GM18517 (cell line): Measurements from ENCODE around the gene PLEKHH2.
"Not testable (repeated sequence)": the region's sequence is repeated elsewhere in the genome, so short reads cannot be mapped to it uniquely, and the experiment has no call there.

Experiments
- ATAC-seq: cut with Tn5 transposase; IDR thresholded peaks from one replicate; pipeline ENCODE4 v1.9.1; 2021; ENCODE audit warnings: mild to moderate bottlenecking, moderate library complexity; ENCODE audit not compliant: unreplicated experiment

Gene PLEKHH2

DNA sequence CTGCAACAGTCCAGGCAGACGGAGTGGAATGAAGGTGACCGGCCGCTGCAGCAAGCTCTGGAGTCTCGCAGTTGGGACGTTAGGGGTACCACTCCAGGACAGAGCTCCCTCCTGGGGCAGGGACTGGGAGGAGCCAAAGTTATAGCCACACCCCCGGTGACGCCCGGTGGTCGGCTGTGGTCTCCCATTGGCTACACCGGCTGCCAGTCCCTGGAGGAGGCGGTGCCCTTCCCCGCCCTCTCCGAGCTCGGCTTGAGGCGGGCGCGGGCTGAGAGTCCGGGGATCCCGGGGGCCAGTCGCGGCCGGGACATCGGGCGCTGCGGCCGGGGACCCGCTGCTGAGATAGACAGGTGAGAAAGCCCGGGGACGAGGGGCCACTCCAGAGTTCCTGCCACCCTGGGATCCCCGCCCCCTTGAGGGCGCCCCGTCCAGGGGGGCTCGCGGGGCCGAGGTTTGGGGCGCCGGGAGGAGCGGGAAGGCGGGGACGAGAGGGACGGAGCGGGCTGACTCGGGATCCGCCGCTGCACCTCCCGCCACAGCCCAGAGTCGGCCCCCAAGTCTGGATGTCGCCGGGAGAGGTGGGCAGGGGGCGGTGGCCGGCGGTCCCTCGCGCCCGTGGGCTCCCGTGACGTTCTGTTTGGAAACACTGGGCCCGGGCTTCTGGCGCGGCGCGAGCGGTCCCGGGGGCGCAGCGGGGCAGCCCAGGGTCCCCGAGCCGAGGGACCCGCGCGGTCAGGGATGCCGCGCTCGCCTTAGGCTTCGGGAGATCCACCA is at the start of gene PLEKHH2:
TSS of gene PLEKHH2 (plus strand) at position 231 of the 774 bp plus-strand sequence. CDS start 7,414 bp downstream, outside the sequence.
- ATAC-seq: peak; percentile 71

DNA sequence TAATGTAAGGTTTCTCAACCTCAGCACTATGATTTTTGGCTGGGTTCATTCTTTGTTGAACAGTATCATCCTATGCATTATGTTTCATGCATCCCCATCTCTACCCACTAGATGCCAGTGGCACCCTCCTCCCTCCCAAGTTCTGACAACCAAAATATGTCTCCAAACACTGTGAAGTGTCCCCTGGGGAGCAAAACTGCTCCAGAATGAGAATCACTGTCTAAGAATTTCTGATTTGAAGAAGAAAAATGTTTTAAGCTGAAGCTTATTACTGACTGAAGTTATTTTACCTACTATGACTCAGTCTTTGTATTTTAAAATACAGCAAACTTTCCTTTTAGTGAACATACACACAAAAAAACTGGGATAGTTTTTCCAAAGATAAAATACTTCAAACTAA is 44.6 kb upstream of the PLEKHH2 start:
- no peak for ATAC-seq

DNA sequence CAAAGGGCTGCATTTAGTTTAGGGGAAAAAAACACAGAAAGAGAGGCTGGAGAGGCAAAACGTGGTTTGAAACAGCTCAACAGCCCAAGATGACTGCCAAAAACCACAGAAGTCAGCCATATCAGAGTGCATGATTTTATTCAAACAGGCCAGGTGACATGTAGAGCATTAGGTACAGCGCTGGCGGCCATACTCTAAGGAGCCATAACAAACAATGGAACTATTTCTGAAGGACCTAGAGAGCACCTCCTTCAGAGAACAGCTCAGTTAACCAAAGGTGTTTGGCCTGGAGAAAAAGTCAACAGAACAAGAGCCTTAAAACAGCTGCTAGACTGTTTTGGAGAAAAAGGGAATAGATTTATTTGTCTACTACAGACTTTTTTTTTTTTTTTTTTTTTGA is 43.8 kb upstream of the PLEKHH2 start:
- no peak for ATAC-seq

DNA sequence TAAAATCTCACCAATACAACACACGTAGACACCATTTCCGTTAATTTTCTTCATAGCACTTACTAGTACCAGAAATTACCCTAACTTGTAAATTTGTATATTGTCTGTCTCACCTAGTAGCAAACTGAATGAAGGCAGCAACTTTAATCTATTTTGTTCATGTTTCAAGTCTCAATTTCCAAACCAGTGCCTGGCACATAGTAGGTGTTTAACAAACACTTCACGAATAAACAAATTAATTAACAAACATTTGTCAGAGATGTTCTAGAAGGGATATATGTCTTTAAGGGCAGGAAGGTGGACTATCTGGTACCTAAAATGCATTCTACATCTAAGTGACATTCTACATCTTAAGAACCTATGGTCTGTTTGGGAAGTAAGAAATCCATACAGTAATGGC is 42.2 kb upstream of the PLEKHH2 start:
- ATAC-seq: no peak

DNA sequence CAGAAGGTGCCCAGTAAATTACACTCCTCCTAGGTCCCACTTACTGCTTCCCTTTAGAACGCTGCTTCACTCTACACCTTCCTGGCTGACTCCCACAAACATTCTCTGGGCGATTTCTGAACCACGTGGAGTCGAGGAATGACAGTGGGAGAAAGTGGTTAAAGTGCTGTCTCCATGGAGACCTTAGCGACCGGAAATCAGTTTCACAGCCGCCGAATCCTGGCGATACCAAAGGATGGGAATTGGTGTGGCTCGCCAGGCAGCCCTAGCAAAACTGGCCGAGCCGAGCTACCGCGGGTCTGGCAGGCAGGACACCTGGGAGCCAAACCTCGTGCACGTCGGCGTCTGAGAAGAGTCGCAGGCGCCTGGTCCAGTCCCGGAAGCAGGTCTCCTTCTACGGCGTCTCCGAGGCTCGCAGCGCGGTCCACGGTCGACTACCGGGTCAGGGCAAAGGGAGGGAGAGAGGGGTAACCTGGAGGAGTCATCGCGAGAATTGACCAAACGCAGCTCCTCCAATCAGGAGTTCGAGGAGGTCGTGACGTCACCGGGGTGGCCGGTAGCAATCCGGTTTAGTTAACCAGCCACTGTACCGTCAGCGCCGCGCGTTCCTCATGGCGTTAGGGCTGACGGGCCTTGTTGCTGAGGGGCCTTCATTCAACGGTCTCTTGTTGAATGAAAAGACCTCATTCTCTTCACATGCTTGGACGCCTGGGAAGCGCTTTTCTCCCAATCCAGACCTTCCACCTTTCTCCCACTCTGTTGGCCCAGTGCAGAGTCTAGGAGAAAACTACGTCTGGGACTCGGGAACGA is 41.3 kb upstream of the PLEKHH2 start, which contains the start of gene THADA:
TSS of gene THADA (minus strand) at position 436 of the 810 bp plus-strand sequence. CDS start 3,646 bp downstream, outside the sequence.
- peak; percentile 98 for ATAC-seq

DNA sequence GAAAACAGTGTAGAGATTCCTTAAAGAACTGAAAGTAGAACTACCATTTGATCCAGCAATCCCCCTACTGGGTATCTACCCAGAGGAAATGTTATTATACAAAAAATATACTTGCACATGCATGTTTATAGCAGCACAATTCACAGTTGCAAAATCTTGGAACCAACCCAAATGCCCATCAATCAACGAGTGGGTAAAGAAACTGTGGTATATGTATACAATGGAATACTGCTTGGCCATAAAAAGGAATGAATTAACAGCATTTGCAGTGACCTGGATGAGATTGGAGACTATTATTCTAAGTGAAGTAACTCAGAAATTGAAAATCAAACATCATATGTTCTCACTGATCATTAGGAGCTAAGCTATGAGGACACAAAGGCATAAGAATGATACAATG is 36.5 kb upstream of the PLEKHH2 start:
- not testable (repeated sequence) for ATAC-seq

DNA sequence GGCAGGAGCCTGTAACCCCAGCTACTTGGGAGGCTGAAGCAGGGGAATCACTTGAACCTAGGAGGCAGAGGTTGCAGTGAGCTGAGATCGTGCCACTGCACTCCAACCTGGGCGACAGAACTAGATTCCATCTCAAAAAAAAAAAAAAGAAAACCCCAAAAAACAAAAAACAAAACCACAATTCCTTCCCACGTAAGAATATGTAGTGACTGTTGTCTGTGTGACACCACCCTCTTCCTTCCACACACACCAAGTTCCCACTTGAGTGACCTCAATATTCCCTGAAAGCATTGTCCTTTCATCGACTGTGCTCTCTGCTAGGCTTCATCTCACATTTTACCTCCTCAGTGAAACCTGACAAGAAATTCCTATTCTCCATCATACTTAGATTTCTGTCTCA is 32.4 kb upstream of the PLEKHH2 start:
- ATAC-seq: no peak

DNA sequence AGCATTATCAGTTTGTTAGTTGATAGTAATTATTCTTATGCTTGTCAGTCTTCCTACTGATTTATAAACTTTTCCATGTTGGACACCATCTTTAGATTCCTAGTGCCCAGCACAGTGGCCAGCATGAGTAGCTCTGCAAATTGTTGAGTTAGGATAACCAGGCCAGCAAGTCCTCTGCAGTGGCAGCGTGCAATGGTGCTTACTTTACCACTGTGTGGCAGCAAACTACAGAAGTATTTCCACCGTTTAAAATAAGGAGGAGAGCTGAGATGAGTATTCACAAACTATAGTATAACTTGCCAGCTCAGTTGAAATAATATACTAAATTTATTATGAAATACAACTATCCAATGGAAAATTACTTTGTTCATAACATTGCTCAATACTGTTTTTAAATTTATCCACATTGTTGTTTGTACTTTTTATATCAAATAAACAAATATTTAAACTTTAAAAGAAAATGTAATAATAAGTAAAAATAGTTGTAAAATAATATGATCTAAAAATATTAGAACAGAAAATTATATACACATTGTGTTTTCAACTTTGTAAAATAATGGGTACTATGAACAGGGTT is 31.9 kb upstream of the PLEKHH2 start:
- ATAC-seq: no peak

DNA sequence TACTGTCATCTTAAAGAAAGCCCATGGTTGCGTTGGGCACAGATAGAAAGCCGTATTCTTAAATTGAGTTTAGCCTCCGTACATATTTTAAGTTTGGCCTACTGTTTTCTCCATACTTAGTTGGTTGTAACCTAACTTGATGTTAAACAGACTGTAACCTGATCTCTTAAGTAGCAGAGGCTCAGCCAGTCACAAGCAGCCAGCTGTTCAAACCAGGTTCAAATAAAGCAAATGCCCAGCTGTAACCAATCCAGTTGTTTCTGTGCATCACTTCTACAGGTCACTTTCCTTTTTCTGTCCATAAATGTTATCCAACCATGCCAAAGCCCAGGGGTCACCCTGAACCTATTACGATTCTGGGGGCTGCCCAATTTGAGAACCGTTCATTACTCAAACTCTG is 31.2 kb upstream of the PLEKHH2 start:
- ATAC-seq: no peak

DNA sequence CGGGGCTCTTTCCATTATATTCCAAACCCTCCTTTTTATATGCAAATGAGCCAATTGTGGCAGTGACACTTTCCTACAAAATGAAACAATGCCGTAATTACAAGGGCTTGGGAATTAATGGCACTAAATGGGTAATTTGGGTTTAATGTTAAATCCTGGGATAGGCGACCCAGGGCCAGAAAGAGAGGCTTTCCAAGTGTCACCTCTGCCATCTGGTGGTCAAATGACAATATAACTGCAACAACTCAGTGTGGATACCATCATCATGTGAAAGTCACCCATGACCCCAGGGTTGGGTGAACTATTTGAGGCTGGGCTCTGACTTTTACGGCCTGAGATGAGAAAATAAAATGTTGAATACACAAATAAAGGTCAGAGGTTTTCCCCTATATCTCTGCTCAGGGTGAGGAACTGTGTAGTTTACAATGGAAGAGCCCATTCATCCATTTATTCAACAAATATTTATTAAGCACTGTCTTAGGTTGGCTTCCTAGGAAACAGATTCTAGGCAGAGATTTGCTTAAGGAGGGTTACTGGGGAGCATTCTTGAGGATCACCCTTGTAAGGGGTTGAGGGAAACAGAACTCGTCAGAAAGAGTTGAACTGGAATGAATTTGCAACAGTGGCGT is 27.7 kb upstream of the PLEKHH2 start:
- no peak for ATAC-seq

DNA sequence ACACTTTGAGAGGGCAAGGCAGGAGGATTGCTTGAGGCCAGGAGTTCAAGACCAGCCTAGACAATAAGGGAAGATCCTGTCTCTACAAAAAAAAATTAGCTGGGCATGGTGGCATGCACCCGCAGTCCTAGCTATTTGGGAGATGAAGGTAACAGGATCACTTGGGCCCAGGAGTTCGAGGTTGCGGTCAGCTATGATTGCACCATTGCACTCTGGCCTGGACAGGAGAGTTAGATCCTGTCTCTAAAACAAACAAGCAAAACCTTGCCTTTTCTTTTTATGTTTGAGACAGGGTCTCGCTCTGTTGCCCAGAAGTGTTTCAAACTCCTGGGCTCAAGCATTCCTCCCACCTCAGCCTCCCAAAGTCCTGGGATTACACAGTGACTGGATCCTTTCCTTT is 26.7 kb upstream of the PLEKHH2 start:
- no peak for ATAC-seq

DNA sequence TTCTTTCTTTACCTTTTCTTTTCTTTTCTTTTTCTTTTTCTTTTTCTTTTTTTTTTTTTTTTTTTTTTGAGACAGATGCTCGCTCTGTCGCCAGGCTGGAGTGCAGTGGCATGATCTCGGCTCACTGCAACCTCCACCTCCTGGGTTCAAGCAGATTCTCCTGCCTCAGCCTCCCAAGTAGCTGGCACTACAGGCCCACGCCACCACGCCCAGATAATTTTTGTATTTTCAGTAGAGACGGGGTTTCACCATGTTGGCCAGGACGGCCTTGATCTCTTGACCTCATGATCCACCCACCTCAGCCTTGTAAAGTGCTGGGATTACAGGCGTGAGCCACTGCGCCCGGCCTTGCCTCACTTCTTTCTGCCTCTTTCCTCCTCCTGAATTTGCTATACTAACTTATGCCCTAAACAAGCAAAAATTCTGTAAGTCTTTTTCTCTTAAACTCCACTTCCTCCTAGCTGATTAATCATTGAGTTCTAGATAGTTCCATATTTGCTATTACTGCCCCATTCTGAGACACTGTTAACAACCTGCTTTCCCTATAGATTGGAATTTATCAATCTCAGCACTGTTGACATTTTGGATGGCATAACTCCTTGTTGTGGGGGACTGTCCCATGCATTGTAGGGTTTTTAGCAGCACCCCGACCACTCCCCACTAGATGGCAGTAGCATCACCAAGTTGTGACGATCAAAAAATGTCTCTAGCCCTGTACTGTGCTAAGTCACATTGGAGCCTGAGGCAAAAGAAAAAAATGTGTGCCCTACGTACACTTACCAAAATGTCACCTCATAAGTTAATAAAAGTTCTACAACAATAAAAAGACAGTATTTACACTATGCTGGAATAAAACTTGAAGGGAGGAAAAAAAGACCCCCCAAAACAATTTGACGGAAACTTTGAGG is 24.8 kb upstream of the PLEKHH2 start:
- peak; percentile 85 for ATAC-seq

DNA sequence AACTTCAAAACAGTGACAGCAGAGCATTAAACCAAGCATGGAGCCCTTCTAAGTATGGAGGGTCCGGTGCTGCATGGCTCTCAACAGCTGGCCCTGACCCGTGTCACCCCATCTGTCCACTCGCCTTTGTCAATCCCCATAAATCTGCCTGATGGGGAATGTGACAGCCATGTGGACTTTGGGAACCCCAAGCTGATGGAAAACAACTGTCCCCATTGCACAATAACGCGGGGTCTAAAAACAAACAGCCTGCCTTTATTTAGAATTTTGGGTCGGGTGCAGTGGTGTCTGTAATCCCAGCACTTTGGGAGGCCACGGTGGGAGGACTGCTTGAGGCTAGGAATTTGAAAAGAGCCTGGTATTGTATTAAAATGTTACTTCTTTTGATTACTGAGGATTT is 24.1 kb upstream of the PLEKHH2 start:
- ATAC-seq: no peak

DNA sequence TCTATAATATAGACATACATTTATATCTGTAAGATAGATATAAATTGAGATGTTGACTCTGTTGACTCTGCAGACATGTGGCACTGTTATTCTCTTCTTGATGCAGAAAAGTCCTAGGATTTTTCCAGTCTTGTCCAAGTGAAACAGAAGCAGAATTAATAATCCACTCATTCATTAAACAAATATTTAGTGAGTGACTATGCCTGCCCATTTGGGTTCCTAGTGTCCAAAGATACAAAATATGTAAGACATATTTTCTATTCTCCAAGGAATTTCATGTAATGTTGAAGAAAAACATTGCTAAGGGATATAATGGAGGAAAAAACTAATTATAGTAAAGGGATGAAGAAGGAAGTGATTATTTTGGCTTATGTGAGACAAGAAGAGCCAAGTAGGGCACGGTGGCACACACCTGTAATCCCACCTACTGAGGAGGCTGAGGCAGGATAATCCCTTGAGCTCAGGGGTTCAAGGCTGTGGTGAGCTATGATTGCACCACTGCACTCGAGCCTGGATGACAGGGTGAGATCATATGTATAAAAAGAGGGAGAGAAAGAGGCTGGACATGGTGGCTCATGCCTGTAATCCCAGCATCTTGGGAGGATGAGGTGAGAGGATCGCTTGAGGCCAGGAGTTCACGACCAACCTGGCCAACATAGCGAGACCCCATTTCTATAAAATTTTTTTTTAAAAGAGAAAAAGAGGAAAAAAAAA is 19.9 kb upstream of the PLEKHH2 start:
- no peak for ATAC-seq

DNA sequence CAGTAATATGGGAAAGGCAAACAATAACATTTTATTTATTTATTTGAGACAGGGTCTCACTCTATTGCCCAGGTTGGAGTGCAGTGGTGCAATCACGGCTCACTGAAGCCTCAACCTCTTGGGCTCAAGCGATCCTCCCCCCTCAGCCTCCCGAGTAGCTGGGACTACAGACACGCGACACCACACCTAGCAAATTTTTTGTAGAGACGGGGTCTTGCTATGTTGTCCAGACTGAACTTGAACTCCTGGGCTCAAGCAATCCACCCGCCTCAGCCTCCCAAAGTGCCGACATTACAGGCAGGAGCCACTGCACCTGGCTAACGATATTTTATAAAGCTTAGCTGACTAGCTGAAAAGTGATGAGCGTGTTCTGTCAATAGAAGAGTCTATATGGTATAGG is 17.5 kb upstream of the PLEKHH2 start:
- ATAC-seq: no peak

DNA sequence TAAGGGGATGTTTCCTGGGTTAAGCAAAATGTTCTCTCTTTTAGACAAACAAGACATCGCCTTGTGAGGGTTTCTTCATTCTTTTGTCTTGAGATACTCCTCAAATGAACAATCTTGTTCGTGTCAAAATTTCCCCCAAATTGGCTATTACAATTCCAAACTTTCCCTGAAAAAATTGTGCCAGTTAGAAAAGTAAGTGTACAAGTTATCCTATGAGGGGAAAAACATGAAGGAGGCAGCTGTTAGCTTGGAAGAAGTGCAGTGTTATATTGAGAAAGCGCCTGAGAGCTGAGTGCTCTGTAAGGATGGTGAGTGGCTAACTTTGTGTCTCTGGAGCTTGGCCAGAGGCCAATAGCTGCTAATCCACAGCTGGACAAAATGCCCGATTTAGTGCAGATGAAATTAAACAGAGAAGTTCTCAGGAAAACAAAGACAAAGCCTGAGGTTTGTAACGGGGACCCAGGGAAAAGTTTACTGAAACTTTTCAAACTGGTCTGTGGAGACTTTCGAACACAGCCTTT is 14.1 kb upstream of the PLEKHH2 start:
- no peak for ATAC-seq

DNA sequence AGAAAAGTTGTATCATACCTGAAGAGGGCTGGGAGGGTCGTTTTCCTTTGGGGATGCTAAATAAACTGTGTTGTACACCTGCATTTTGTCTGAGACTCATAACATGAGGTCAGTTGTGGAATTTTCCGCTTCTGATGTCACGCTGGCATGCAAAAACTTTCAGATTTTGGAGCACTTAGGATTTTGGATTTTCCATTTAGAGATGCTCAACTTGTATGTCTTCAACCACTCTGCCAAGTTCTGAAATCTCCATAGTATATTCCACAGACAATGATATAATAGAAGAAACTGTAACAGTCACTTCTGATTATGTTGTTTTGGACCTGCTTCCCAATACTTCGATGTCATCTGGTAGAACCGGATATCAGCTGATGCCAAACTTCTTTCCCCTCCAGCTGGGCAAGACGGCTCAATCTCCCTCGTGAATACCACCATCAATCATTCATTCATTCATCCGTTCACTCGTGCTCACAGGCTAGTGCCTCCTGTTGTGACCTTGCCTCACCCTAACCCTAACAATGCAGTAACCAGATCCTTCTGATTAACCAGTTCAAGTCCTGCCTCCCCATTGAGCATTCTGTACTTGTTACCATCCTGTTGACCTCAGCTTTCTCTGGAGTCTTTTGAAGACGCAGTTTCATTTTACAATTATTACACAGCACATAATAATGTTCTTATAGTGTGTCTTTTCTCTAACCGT is 5.3 kb upstream of the PLEKHH2 start:
- ATAC-seq: no peak

DNA sequence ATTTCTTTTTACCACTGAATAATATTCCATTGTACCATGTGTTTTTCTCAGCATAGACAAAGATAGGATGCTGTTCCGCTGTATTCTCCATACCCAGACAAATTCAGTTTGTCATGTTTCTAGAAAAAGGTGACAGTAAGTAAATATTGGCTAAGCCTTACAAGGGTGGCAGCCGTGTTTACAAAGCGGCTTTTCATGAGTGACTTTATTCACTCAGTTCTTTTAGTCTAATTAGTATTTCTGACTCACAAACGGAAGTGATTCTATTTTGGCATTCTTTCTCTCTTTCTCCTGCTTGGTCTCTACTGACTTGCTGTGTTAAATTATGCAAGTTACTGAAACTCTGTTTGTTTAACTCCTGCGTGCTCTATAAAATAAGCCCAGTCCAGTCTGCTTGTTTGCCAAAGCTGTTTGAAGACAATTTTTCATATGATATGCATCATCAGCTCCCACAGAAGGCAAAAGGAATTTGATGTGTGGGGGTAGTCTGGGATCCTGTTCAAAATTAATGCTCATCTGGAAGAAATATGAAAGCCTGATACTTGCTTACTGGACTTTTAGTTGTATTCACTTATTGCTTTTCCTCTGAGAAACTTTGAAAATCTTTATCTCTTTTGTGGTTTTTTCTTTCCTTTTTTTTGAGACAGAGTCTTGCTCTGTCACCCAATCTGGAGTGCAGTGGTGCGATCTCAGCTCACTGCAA is 2.3 kb upstream of the PLEKHH2 start:
- no peak for ATAC-seq
